ENCODE results near the gene NTM.

The NTM gene

GRCh38 chr11:132131961-132132360 is 761.5 kb downstream of the NTM start:
- H3K9me3 Mint-ChIP-seq = no peaks in the 10 kb centered on the region
- no peak overlapping the region for H3K4me3 Mint-ChIP-seq
- no peaks in the 10 kb centered on the region for H3K4me1 Mint-ChIP-seq (ENCODE audit: low read depth)
- H3K27ac Mint-ChIP-seq = no peak overlapping the region
- no peaks in the 10 kb centered on the region for H3K27me3 Mint-ChIP-seq
- H3K36me3 Mint-ChIP-seq (ENCODE audit: low read depth) = no peaks in the 10 kb centered on the region

GRCh38 chr11:132134322-132134721 is 763.9 kb downstream of the NTM start:
- no peak overlapping the region for H3K4me3 Mint-ChIP-seq
- H3K27me3 Mint-ChIP-seq = no peaks in the 10 kb centered on the region
- H3K27ac Mint-ChIP-seq = no peak overlapping the region
- no peaks in the 10 kb centered on the region for H3K36me3 Mint-ChIP-seq (ENCODE audit: low read depth)
- no peaks in the 10 kb centered on the region for H3K9me3 Mint-ChIP-seq
- H3K4me1 Mint-ChIP-seq (ENCODE audit: low read depth) = no peaks in the 10 kb centered on the region

- Mint-ChIP-seq H3K9me3 (no peaks in the 10 kb centered on the region), H3K27me3 (no peaks in the 10 kb centered on the region), H3K4me3 (no peak overlapping the region), H3K4me1 (ENCODE audit: low read depth) (no peaks in the 10 kb centered on the region), H3K36me3 (ENCODE audit: low read depth) (no peaks in the 10 kb centered on the region), H3K27ac (no peak overlapping the region)
These were observed 767.0 kb downstream of the NTM start for GRCh38 chr11:132137289-132137980.

DNA sequence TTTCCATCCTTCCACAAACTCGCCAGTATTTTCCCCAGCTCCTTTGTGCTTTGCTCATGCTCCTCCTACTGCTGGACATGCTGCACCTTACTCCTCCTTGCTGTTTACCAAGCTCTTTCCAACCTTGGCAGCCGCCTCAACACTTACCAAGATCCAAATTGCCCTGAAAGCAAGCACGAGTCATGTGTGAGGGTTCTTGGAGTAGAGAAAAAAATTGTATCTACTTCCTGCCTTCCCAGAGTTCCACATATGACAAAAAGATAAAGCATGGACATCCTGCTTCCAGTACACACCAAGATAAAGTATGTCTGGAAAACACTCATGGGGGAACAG is 767.5 kb downstream of the NTM start:
- no peak overlapping the region for H3K27ac Mint-ChIP-seq
- no peaks in the 10 kb centered on the region for H3K27me3 Mint-ChIP-seq
- H3K36me3 Mint-ChIP-seq (ENCODE audit: low read depth) = no peaks in the 10 kb centered on the region
- H3K4me1 Mint-ChIP-seq (ENCODE audit: low read depth) = no peaks in the 10 kb centered on the region
- no peak overlapping the region for H3K4me3 Mint-ChIP-seq
- H3K9me3 Mint-ChIP-seq = no peaks in the 10 kb centered on the region

GRCh38 chr11:132139181-132139580 is 768.8 kb downstream of the NTM start:
- Mint-ChIP-seq H3K4me1 (ENCODE audit: low read depth) (no peaks in the 10 kb centered on the region), H3K27me3 (no peaks in the 10 kb centered on the region), H3K27ac (no peak overlapping the region)

DNA sequence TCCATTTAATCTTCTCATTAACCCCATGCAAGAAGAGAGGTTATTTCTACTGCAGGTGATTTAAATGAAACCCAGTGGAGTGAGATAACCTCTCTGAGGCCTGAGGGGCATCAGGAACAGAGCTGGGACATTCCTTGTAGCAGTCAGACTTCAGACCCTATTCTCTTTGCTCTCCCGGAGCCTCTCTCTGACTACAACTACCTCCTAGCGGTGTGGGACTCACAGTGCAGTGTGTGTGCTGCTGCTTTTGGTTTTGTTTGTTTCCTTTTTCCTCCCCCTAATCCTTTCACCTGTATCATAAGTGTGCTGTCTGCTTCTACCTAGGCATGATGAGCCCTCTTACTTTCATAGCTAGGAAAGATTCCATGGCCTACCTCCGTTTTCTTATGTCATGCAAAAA is 769.6 kb downstream of the NTM start:
- Mint-ChIP-seq H3K27me3 (no peaks in the 10 kb centered on the region), H3K36me3 (ENCODE audit: low read depth) (no peaks in the 10 kb centered on the region), H3K9me3 (no peaks in the 10 kb centered on the region), H3K4me3 (no peak overlapping the region), H3K27ac (no peak overlapping the region), H3K4me1 (ENCODE audit: low read depth) (no peaks in the 10 kb centered on the region)

More at GRCh38 chr11:132139181-132139580, 768.8 kb downstream of the NTM start:
- H3K9me3 Mint-ChIP-seq = no peaks in the 10 kb centered on the region
- no peak overlapping the region for H3K4me3 Mint-ChIP-seq
- H3K36me3 Mint-ChIP-seq (ENCODE audit: low read depth) = no peaks in the 10 kb centered on the region

DNA sequence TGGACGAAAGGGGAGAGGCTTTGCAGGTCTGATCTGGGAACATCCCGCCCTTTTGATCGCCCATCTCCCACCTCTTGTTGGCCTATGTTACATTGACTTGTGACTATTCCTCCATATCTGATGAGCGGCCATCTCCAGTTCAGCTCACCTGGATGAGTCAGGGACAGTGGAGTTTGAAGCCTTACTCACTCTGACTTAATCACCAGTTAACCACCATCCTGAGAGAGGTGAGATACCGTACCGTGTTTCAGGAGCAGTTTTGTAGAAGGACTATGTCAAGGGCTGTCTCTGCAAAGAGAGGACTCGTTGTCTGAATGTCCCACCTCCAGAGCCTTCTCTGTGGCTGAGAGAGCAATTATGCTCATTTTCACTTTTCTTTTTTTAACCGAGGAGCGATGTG is 771.7 kb downstream of the NTM start:
- no peak overlapping the region for H3K4me3 Mint-ChIP-seq
- H3K27ac Mint-ChIP-seq = no peak overlapping the region

GRCh38 chr11:132142554-132142953 is 772.1 kb downstream of the NTM start:
- no peak overlapping the region for H3K27ac Mint-ChIP-seq
- H3K4me3 Mint-ChIP-seq = no peak overlapping the region
- H3K9me3 Mint-ChIP-seq = no peaks in the 10 kb centered on the region
- H3K4me1 Mint-ChIP-seq (ENCODE audit: low read depth) = no peaks in the 10 kb centered on the region
- H3K27me3 Mint-ChIP-seq = no peaks in the 10 kb centered on the region
- H3K36me3 Mint-ChIP-seq (ENCODE audit: low read depth) = no peaks in the 10 kb centered on the region

More for the DNA sequence above, 771.7 kb downstream of the NTM start:
- no peaks in the 10 kb centered on the region for H3K9me3 Mint-ChIP-seq
- no peaks in the 10 kb centered on the region for H3K4me1 Mint-ChIP-seq (ENCODE audit: low read depth)
- H3K27me3 Mint-ChIP-seq = no peaks in the 10 kb centered on the region
- no peaks in the 10 kb centered on the region for H3K36me3 Mint-ChIP-seq (ENCODE audit: low read depth)

- H3K27me3 Mint-ChIP-seq = no peaks in the 10 kb centered on the region
- H3K36me3 Mint-ChIP-seq (ENCODE audit: low read depth) = no peaks in the 10 kb centered on the region
- H3K27ac Mint-ChIP-seq = no peak overlapping the region
- no peaks in the 10 kb centered on the region for H3K9me3 Mint-ChIP-seq
- H3K4me1 Mint-ChIP-seq (ENCODE audit: low read depth) = no peaks in the 10 kb centered on the region
- no peak overlapping the region for H3K4me3 Mint-ChIP-seq
These were observed 777.0 kb downstream of the NTM start for GRCh38 chr11:132147464-132147863.

DNA sequence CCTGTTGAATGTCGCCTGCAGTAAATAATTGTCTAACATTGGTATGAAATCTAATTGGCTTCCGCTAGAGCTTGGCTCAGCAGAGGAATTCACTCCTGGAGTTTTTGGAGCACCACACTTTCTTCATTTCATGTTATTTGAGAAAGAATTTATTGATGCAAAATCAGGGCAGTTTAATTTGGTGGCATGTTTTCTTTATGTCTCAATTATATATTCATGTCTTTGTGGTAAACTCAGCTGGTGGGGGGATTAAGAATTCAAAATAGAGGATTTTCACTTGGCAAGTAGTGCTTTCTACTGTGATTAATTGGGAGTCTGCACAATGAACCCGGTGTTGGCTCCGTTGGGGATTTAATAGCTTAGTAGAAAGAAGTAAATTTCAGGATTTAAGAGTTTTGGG is 784.4 kb downstream of the NTM start:
- H3K36me3 Mint-ChIP-seq (ENCODE audit: low read depth) = no peaks in the 10 kb centered on the region
- no peaks in the 10 kb centered on the region for H3K4me1 Mint-ChIP-seq (ENCODE audit: low read depth)
- no peaks in the 10 kb centered on the region for H3K27me3 Mint-ChIP-seq
- H3K27ac Mint-ChIP-seq = no peak overlapping the region
- H3K4me3 Mint-ChIP-seq = no peak overlapping the region
- H3K9me3 Mint-ChIP-seq = no peaks in the 10 kb centered on the region

DNA sequence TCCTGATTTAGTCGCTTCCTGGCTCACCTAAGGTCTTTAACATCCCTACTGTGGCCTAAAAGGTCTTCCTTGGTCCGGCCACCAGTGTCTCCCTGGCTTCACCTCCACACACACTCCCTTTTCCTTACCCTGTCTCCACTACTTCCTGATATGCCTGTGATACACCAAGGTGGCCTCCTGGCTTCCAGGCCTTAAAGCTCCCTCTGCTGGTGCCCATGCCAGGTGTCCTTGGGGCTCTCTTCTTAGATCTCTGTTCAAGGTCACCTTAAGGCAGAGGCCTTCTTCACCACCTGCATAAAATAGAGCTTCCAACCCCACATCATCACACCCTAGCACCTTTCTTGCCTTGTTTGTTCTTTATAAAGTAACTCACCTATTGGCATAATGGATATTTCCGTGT is 787.7 kb downstream of the NTM start:
- H3K36me3 Mint-ChIP-seq (ENCODE audit: low read depth) = no peaks in the 10 kb centered on the region
- no peaks in the 10 kb centered on the region for H3K27me3 Mint-ChIP-seq

GRCh38 chr11:132158696-132159095 is 788.3 kb downstream of the NTM start:
- Mint-ChIP-seq H3K9me3 (no peaks in the 10 kb centered on the region), H3K27me3 (no peaks in the 10 kb centered on the region), H3K27ac (no peak overlapping the region), H3K4me1 (ENCODE audit: low read depth) (no peaks in the 10 kb centered on the region), H3K36me3 (ENCODE audit: low read depth) (no peaks in the 10 kb centered on the region), H3K4me3 (no peak overlapping the region)

More for the DNA sequence above, 787.7 kb downstream of the NTM start:
- Mint-ChIP-seq H3K27ac (no peak overlapping the region), H3K9me3 (no peaks in the 10 kb centered on the region), H3K4me1 (ENCODE audit: low read depth) (no peaks in the 10 kb centered on the region), H3K4me3 (no peak overlapping the region)

DNA sequence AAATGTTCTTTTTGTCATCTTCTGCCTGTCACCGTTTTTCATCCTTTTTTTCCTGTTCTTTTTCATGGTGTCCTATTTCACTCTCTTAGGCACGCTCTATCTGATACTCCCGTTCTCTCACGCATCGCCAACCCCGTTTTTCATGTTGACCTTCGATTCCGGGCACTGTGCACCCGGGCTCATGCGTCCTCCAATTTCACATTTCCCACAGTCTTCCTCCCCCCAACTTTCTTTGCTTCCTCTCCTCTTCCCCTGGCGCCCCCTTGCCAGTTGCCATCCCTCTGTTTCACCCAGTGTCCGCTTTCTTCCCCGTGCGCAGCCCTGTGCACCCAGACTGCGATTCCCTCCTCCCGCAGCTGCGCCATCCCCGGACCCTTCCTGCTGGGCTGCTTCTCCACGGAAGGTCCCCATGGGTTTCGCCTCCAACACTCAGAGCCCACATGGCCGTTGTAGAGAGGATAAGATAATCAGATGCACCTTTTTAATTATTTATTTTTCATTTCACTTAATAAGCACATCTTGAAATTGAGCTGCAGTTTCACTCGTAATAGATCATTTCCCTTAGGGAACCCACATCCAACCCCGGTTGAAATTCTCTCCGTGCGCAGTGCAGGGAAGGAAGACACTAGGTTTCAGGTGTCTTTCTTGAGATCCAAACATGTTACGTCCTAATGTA is 791.1 kb downstream of the NTM start:
- Mint-ChIP-seq H3K27me3 (no peaks in the 10 kb centered on the region), H3K9me3 (peaks cover 5% of the 10 kb centered on the region), H3K27ac (no peak overlapping the region), H3K4me3 (no peak overlapping the region), H3K4me1 (ENCODE audit: low read depth) (no peaks in the 10 kb centered on the region), H3K36me3 (ENCODE audit: low read depth) (no peaks in the 10 kb centered on the region)

DNA sequence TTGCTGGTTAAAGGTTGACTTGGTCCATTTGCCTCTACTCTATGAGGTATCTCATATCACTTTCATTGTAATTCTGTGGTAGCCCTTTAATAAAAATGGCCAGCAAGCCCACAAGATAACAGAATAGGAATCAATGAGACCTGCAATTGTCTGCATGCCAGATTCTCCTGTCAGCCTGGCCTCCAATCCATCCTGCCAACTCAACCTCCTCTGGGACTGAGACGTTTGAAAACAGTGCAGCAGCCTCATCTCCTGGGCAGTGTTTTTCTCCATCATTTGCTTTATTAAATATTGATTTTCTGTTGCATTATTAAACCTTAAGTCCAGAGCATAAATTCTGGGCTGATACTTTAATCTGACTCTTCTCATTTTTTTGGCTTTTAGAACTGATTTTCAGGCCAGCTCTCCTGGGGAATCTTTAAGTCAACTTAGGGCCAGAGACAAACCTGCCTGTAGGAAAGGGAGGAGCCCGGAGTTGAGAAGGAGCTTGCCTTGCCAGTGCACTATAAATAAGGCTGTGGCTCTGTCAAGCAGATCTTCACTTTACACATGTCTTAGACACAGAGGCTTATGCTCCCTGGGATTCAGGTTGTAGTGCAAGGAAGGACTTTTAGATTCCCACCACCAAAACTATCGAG is 798.0 kb downstream of the NTM start:
- no peak overlapping the region for H3K27ac Mint-ChIP-seq
- H3K4me1 Mint-ChIP-seq (ENCODE audit: low read depth) = no peaks in the 10 kb centered on the region
- no peaks in the 10 kb centered on the region for H3K27me3 Mint-ChIP-seq
- no peak overlapping the region for H3K4me3 Mint-ChIP-seq
- H3K9me3 Mint-ChIP-seq = peaks cover 13% of the 10 kb centered on the region
- no peaks in the 10 kb centered on the region for H3K36me3 Mint-ChIP-seq (ENCODE audit: low read depth)

GRCh38 chr11:132171031-132171430 is 800.6 kb downstream of the NTM start:
- Mint-ChIP-seq H3K4me3 (no peak overlapping the region), H3K4me1 (ENCODE audit: low read depth) (no peaks in the 10 kb centered on the region), H3K9me3 (peaks cover 17% of the 10 kb centered on the region), H3K36me3 (ENCODE audit: low read depth) (no peaks in the 10 kb centered on the region), H3K27ac (no peak overlapping the region), H3K27me3 (no peaks in the 10 kb centered on the region)
